K562 (cell line): ENCODE results near the gene SLC25A21. TPM values are rescaled to one million over a fixed set of nuclear protein-coding genes. Genes with fewer than 3 reads are reported as not detected.
A peak's percentile ranks its signal among the peaks of the same experiment; 100 is the strongest.

ENCODE experiments used
- ATAC-seq: fragments of 200-7000 bp; cut with Tn5 transposase; 3 replicates; pipeline ENCODE4 v1.9.1; 2020; ENCODE audit warnings: moderate library complexity
- BruUV-seq: library from RNA; stranded (reverse); fragments of 400-500 nt; replicated peaks from 2 replicates; lab custom pipeline; 2021; lab: Mats Ljungman, UMichigan
- CTCF ChIA-PET: fragments of 300-600 bp; formaldehyde crosslinking; extraction: SDS; loops from one replicate; lab custom pipeline; 2021; ENCODE audit warnings: low intra/inter-chr PET ratio; lab: Yijun Ruan, JAX
- POLR2A ChIA-PET: fragments of 300-600, 350-650 bp; sonication (Branson Sonifier 250); formaldehyde crosslinking; extraction: SDS; loops from one replicate; lab custom pipeline; 2021; ENCODE audit warnings: antibody characterized with exemption, inconsistent platforms; lab: Yijun Ruan, JAX
- DNase-seq, 4 experiments: peaks; one replicate each; pipeline versions ENCODE4 v3.0.0 to v3.0.0-alpha.2; 2011 to 2018; ENCODE audit warnings: low spot score in 3 of 4, mixed read lengths in 3 of 4; ENCODE audit errors: extremely low read depth in 1 of 4
- FAIRE-seq: peaks from 2 replicates; lab custom pipeline; 2011; peaks lifted over from hg19 to GRCh38; lab: Jason Lieb, UNC
- H2AFZ ChIP-seq: 2 replicates; pipeline ENCODE4 v1.6.0; 2011; ENCODE audit warnings: low read depth, low read length, control low read depth, inconsistent platforms
- H3K27ac ChIP-seq: fragments of 200-600 bp; 3 replicates; pipeline ENCODE4 v1.8.0; 2011; ENCODE audit warnings: low read depth, mild to moderate bottlenecking, control low read depth, inconsistent platforms, low read length, moderate library complexity, mixed read lengths; ENCODE audit errors: extremely low read depth
- H3K27me3 ChIP-seq, 2 experiments: fragments of 300-600 bp in 1 of 2; 2 replicates in 1 of 2; 3 replicates in 1 of 2; pipeline versions ENCODE4 v1.6.0 to v1.8.0; 2011; ENCODE audit warnings: inconsistent platforms in 2 of 2, low read length in 2 of 2, mild to moderate bottlenecking in 1 of 2, mixed read lengths in 1 of 2, moderate library complexity in 1 of 2; ENCODE audit not compliant: control insufficient read depth in 2 of 2, insufficient read depth in 2 of 2
- H3K36me3 ChIP-seq: fragments of 300-600 bp; 3 replicates; pipeline ENCODE4 v1.8.0; 2011; ENCODE audit warnings: mild to moderate bottlenecking, low read length, inconsistent platforms; ENCODE audit not compliant: control insufficient read depth, insufficient read depth
- H3K4me1 ChIP-seq, 2 experiments: fragments of 200-600 bp in 1 of 2; replicated peaks in 1 of 2; 2 replicates in 1 of 2; 3 replicates in 1 of 2; pipeline versions ENCODE4 v1.5.1 to v1.8.0; 2011; ENCODE audit warnings: inconsistent platforms in 2 of 2, low read length in 2 of 2, mild to moderate bottlenecking in 1 of 2, mixed read lengths in 1 of 2, moderate library complexity in 1 of 2; ENCODE audit not compliant: control insufficient read depth in 2 of 2, insufficient read depth in 2 of 2
- H3K4me2 ChIP-seq: 2 replicates; pipeline ENCODE4 v1.6.1; 2011; ENCODE audit warnings: low read length, control low read depth, inconsistent platforms, mixed read lengths; ENCODE audit not compliant: insufficient read depth
- H3K4me3 ChIP-seq: fragments of 200-600 bp; sonication (generic), shearing (Covaris generic); 2 replicates; pipeline ENCODE4 v1.5.1; 2016; ENCODE audit warnings: control low read depth, inconsistent platforms
- H3K79me2 ChIP-seq: fragments of 200-600 bp; 3 replicates; pipeline ENCODE4 v1.8.0; 2011; ENCODE audit warnings: low read length, inconsistent platforms; ENCODE audit not compliant: control insufficient read depth, insufficient read depth
- H3K9ac ChIP-seq, 2 experiments: 2 replicates each; pipeline versions ENCODE4 v1.6.0 to v1.6.1; 2011; ENCODE audit warnings: low read depth in 2 of 2, low read length in 2 of 2, control low read depth in 1 of 2, inconsistent platforms in 1 of 2, mild to moderate bottlenecking in 1 of 2, mixed read lengths in 1 of 2; ENCODE audit not compliant: insufficient read depth in 1 of 2
- H3K9me1 ChIP-seq: one replicate; pipeline ENCODE4 v1.6.0; 2011; ENCODE audit warnings: inconsistent platforms, mild to moderate bottlenecking, low read length, moderate library complexity; ENCODE audit not compliant: control insufficient read depth, insufficient read depth
- H3K9me3 ChIP-seq: replicated peaks from 2 replicates; pipeline ENCODE4 v1.5.1; 2011; ENCODE audit warnings: low read depth, low read length, inconsistent platforms; ENCODE audit not compliant: control insufficient read depth, insufficient read depth
- H4K20me1 ChIP-seq: replicated peaks from 2 replicates; pipeline ENCODE4 v1.6.1; 2011; ENCODE audit warnings: low read length, inconsistent platforms, mixed read lengths; ENCODE audit not compliant: control insufficient read depth, insufficient read depth
- MAZ ChIP-seq, 2 experiments: fragments of 450-650 bp in 1 of 2; sonication (generic) in 1 of 2; formaldehyde crosslinking; IDR thresholded peaks in 1 of 2; conservative IDR thresholded peaks in 1 of 2; 2 replicates each; pipeline versions ENCODE4 v1.4.0 to v1.5.0; 2020; ENCODE audit warnings: mild to moderate bottlenecking in 1 of 2, missing genetic modification reagents in 1 of 2
- MGA ChIP-seq: fragments of 450-650 bp; IDR thresholded peaks from 2 replicates; pipeline ENCODE4 v1.6.1; 2016; ENCODE audit warnings: mild to moderate bottlenecking, moderate library complexity
- RBFOX2 ChIP-seq: fragments of 200-400 bp; formaldehyde crosslinking; IDR thresholded peaks from 2 replicates; pipeline ENCODE4 v1.6.1; 2017; ENCODE audit warnings: low read depth, mild to moderate bottlenecking, low read length, moderate library complexity
- ZNF165 ChIP-seq: fragments of 250-450 bp; sonication (Bioruptor Pico); IDR thresholded peaks from 2 replicates; pipeline ENCODE4 v1.4.0; 2020; ENCODE audit warnings: borderline replicate concordance
- ZNF263 ChIP-seq: sonication (generic); formaldehyde crosslinking; IDR thresholded peaks from 2 replicates; pipeline ENCODE4 v1.8.0; 2022; ENCODE audit warnings: mild to moderate bottlenecking, missing genetic modification reagents, borderline replicate concordance
- WGBS: fragments of 100-300 bp; shearing (Covaris generic); methylation state at CpG from one replicate; pipeline ENCODE4 v1.1.6; 2016; ENCODE audit warnings: low coverage, mixed read lengths; ENCODE audit not compliant: insufficient coverage; ENCODE audit errors: missing lambda C conversion rate; 5-methylcytosine and 5-hydroxymethylcytosine counted together
- in situ Hi-C: fragments of 300-500 bp; cut with MboI; formaldehyde crosslinking; loops from 4 replicates; pipeline ENCODE4 v1.15.0; 2018; ENCODE audit warnings: inconsistent platforms, mixed read lengths
- intact Hi-C: fragments of 100-400 bp; cut with micrococcal nuclease; formaldehyde crosslinking; loops from 2 replicates; pipeline ENCODE4 v1.14.2; 2022
- polyA plus RNA-seq, 8 experiments: library from polyadenylated mRNA; depleted of rRNA in 4 of 8; stranded (reverse) in 5 of 8; unstranded in 3 of 8; fragments of >200 nt; fragmentation: Nextera tagmentation in 2 of 8; fragmentation: Illumina TruSeq in 1 of 8; extraction: Ambion mirVana in 2 of 8; extraction: Trizol in 1 of 8; gene quantifications; 2 replicates each; pipeline versions ENCODE4 v1.2.1 to v1.2.3, GENCODE V29; 2011 to 2014; ENCODE audit warnings: inconsistent platforms in 1 of 8, missing spikeins in 1 of 8
- total RNA-seq, 7 experiments: library from RNA; depleted of rRNA in 6 of 7; stranded (reverse); fragments of >200 nt in 6 of 7; fragmentation: Illumina TruSeq in 2 of 7; extraction: Trizol in 2 of 7; gene quantifications; 2 replicates each; pipeline versions ENCODE4 v1.2.1 to v1.2.3, GENCODE V29; 2011 to 2021; ENCODE audit warnings: low replicate concordance in 1 of 7
- TF ChIP-seq, protein P1 (sequence below), 3 experiments: fragments of 200-800 bp in 1 of 3; sonication (Bioruptor generic) in 1 of 3; sonication (generic) in 1 of 3; formaldehyde crosslinking in 1 of 3; IDR thresholded peaks; 2 replicates each; pipeline versions ENCODE4 v1.6.1 to v1.8.0; 2016 to 2022; ENCODE audit warnings: mild to moderate bottlenecking in 2 of 3, missing compliant biosample characterization in 2 of 3, missing genetic modification characterization in 2 of 3, missing genetic modification reagents in 1 of 3

The SLC25A21 gene
- total and polyA plus RNA-seq, 9 of the 15 experiments (the other 6 are each of a cell fraction or from before 2014, with no cell fraction given) = 15.2 to 46.7 (median 28.7) TPM

DNA sequence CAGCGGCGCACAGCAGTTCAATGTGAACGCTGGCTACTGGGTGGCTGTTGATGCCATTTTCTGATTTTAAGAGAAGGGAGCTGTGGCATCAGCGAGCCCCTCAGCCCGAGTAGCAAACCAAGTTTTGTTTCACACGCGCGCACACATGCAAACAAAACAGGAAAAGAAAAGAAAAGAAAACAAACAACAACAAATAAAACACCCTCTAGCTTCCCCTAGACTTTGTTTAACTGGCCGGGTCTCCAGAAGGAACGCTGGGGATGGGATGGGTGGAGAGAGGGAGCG is 510.2 kb downstream of the SLC25A21 start:
- intact Hi-C loops = loop anchor here (10.0 kb wide), 1 partner anchor 103 kb away; no protein-coding TSS in a partner anchor
- DNase-seq = no peak
- H3K9me3 ChIP-seq = no peaks in the 10 kb centered on the region; the same call in 1 of the 2 replicates
- H3K36me3 ChIP-seq = peaks cover 13% of the 10 kb centered on the region
- H3K4me1 ChIP-seq = peaks cover 0 to 21% of the 10 kb centered on the region in 2 experiments; a peak in 2 of 5 replicates
- ChIA-PET POLR2A (interaction anchor here (1.1 to 1.5 kb wide), 2 partner anchors 9 to 15 kb away, joined by 3 to 4 read pairs; no protein-coding TSS in a partner anchor), CTCF (no interaction called here)
- peaks cover 6% of the 10 kb centered on the region; the same call in 2 of the 3 replicates for H3K79me2 ChIP-seq
- no peaks in the 10 kb centered on the region for H4K20me1 ChIP-seq
- no peaks in the 10 kb centered on the region for H3K9me1 ChIP-seq
- 0% methylated on average over 4 of the region's 11 CpGs for WGBS
- peak overlapping the region; percentile 59 to 90 for H3K9ac ChIP-seq
- peak overlapping the region; percentile 95 for H2AFZ ChIP-seq
- H3K27me3 ChIP-seq = no peaks in the 10 kb centered on the region
- BruUV-seq = no TSS peak
- no peak for ATAC-seq
- peak overlapping the region; percentile 87 for H3K4me2 ChIP-seq
- TF ChIP-seq MAZ (CRISPR knock-in tag; conservative IDR thresholded peaks at IDR 0.05 in 1 of 2, IDR thresholded peaks at IDR 0.05 in 1 of 2) = peak in 1 of 2 experiments; percentile 51; a peak in 1 of 4 replicates
- TF ChIP-seq ZNF263 (CRISPR knock-in tag) = peak; percentile 24; the same call in 1 of the 2 replicates
- no peak for TF ChIP-seq ZNF165 (CRISPR knock-in tag)
- peak; percentile 41; the same call in 1 of the 2 replicates for TF ChIP-seq MGA
- TF ChIP-seq, protein P1, sequence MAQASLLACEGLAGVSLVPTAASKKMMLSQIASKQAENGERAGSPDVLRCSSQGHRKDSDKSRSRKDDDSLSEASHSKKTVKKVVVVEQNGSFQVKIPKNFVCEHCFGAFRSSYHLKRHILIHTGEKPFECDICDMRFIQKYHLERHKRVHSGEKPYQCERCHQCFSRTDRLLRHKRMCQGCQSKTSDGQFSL (CRISPR knock-in tag; IDR thresholded peaks at IDR 0.05) = no peak
- TF ChIP-seq, protein P1 (tag; IDR thresholded peaks at IDR 0.05) = no peak
- TF ChIP-seq RBFOX2 = peak; percentile 22; the same call in 1 of the 2 replicates
- FAIRE-seq = no peak
- peak overlapping the region; percentile 71 for H3K27ac ChIP-seq
- in situ Hi-C loops = no loop called here
- H3K4me3 ChIP-seq = peak overlapping the region; percentile 73
